OCI-LY1 (cell line): ENCODE measurements around the gene LPIN1.
A peak's percentile ranks its signal among the peaks of the same experiment; 100 is the strongest.

ENCODE experiments used
- H2AFZ ChIP-seq: fragments of 200-600 bp; sonication (generic), shearing (Covaris generic); 2 replicates; pipeline ENCODE4 v1.6.0; 2014; ENCODE audit warnings: antibody characterized with exemption, mild to moderate bottlenecking, low read length
- H3F3A ChIP-seq: fragments of 200-600 bp; sonication (generic), shearing (Covaris generic); 2 replicates; pipeline ENCODE4 v1.6.0; 2014; ENCODE audit warnings: mild to moderate bottlenecking, antibody characterized with exemption, low read length, moderate library complexity; ENCODE audit not compliant: insufficient read depth
- H3K27ac ChIP-seq: fragments of 200-600 bp; sonication (generic); 2 replicates; pipeline ENCODE4 v1.5.1; 2014; ENCODE audit warnings: low read length, mixed run types, mild to moderate bottlenecking, low read depth; ENCODE audit not compliant: poor library complexity, severe bottlenecking
- H3K27me3 ChIP-seq: fragments of 200-600 bp; sonication (generic); 2 replicates; pipeline ENCODE4 v1.6.0; 2014; ENCODE audit warnings: antibody characterized with exemption, mild to moderate bottlenecking, low read length, moderate library complexity; ENCODE audit not compliant: insufficient read depth
- H3K36me3 ChIP-seq: fragments of 200-600 bp; sonication (generic); 2 replicates; pipeline ENCODE4 v1.6.1; 2014; ENCODE audit warnings: mild to moderate bottlenecking, antibody characterized with exemption, low read length, moderate library complexity, mixed read lengths; ENCODE audit not compliant: insufficient read depth
- H3K4me1 ChIP-seq: fragments of 200-600 bp; sonication (generic); 2 replicates; pipeline ENCODE4 v1.5.1; 2014; ENCODE audit warnings: mild to moderate bottlenecking, low read length, moderate library complexity; ENCODE audit not compliant: insufficient read depth, severe bottlenecking
- H3K4me2 ChIP-seq: fragments of 200-600 bp; sonication (generic), shearing (Covaris generic); 2 replicates; pipeline ENCODE4 v1.6.1; 2014; ENCODE audit warnings: low read length
- H3K4me3 ChIP-seq: fragments of 200-600 bp; sonication (generic); 2 replicates; pipeline ENCODE4 v1.5.1; 2014; ENCODE audit warnings: low read length, low read depth, mild to moderate bottlenecking, mixed read lengths; ENCODE audit not compliant: poor library complexity, severe bottlenecking
- H3K79me2 ChIP-seq: fragments of 200-600 bp; shearing (Covaris generic); 2 replicates; pipeline ENCODE4 v1.6.1; 2016; ENCODE audit warnings: mixed run types, low read length, mixed read lengths; ENCODE audit not compliant: insufficient read depth
- H3K9ac ChIP-seq: fragments of 200-600 bp; sonication (generic), shearing (Covaris generic); 2 replicates; pipeline ENCODE4 v1.6.1; 2014; ENCODE audit warnings: mild to moderate bottlenecking, low read length, mixed read lengths
- H3K9me2 ChIP-seq: fragments of 200-600 bp; sonication (generic), shearing (Covaris generic); 2 replicates; pipeline ENCODE4 v1.6.1; 2014; ENCODE audit warnings: low read depth, mild to moderate bottlenecking, low read length, mixed read lengths
- H3K9me3 ChIP-seq: fragments of 200-600 bp; shearing (Covaris generic); 2 replicates; pipeline ENCODE4 v1.6.1; 2014; ENCODE audit warnings: low read length, mixed read lengths
- H4K20me1 ChIP-seq: fragments of 200-600 bp; sonication (generic), shearing (Covaris generic); 2 replicates; pipeline ENCODE4 v1.6.0; 2016; ENCODE audit warnings: mild to moderate bottlenecking, low read length; ENCODE audit not compliant: insufficient read depth
- CTCF ChIP-seq: fragments of 200-600 bp; sonication (generic), shearing (Covaris generic); IDR thresholded peaks from 2 replicates; pipeline ENCODE4 v1.5.1; 2017; ENCODE audit warnings: mild to moderate bottlenecking, antibody characterized with exemption, low read length, moderate library complexity, mixed read lengths
- EZH2 ChIP-seq: fragments of 200-600 bp; sonication (generic), shearing (Covaris generic); IDR thresholded peaks from 2 replicates; pipeline ENCODE4 v1.8.0; 2017; ENCODE audit warnings: borderline replicate concordance, mixed run types, mild to moderate bottlenecking, antibody characterized with exemption, low read length, moderate library complexity, mixed read lengths

The LPIN1 gene

DNA sequence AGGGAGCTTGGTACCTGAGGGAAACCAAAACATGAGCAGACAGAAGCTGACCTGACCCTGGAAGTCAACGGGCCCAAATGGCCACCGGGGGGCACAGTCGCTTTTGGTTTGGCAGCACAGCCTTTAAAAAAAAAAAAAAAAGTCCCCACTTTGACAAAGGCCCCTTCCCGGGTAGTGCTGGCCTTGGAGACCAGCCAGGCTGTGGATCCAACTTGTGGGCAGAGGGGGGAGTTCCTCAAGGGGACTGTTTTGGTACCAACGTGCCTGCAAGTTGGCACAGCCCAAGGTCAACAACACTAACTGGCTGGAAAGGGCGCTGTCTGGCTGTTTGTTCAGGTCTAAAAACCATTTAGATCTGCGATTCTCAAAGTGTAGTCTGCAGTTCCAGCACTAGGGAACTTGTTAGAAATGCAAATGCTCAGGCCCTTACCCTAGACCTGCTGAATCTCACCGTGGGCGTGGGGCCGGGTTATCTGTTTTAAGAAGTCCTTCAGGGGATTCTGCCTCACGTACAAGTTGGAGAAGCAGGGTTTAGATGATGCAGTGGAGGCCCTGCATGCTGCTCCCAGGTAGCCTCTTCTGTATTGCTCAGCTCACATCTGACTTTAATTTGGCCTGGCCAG lies 83.0 kb downstream of the LPIN1 start:
- Histone ChIP-seq H3K9me3 (no peaks in the 10 kb centered on the region), H3K36me3 (peaks cover 24% of the 10 kb centered on the region; the same call in 1 of the 2 replicates), H3K9me2 (no peaks in the 10 kb centered on the region), H3K4me3 (peak overlapping the region; percentile 58), H3K4me2 (peak overlapping the region; percentile 95), H4K20me1 (no peaks in the 10 kb centered on the region), H3K79me2 (peaks cover 7% of the 10 kb centered on the region), H3K9ac (peak overlapping the region; percentile 96), H3K27me3 (no peaks in the 10 kb centered on the region), H2AFZ (no peak overlapping the region), H3K4me1 (peaks cover 80% of the 10 kb centered on the region), H3K27ac (peak overlapping the region; percentile 99), H3F3A (no peaks in the 10 kb centered on the region)
- TF ChIP-seq EZH2: no peak
- TF ChIP-seq CTCF: peak; percentile 87

GRCh38 chr2:11829947-11830707 lies 83.7 kb downstream of the LPIN1 start:
- TF ChIP-seq EZH2 (no peak), CTCF (no peak)
- Histone ChIP-seq H4K20me1 (no peaks in the 10 kb centered on the region), H3K27ac (peak overlapping the region; percentile 99), H3K9me2 (no peaks in the 10 kb centered on the region), H3K9ac (peak overlapping the region; percentile 96), H3F3A (no peaks in the 10 kb centered on the region), H3K4me2 (peak overlapping the region; percentile 95), H2AFZ (no peak overlapping the region), H3K36me3 (peaks cover 31% of the 10 kb centered on the region), H3K79me2 (peaks cover 13% of the 10 kb centered on the region), H3K27me3 (no peaks in the 10 kb centered on the region), H3K4me3 (peak overlapping the region; percentile 58), H3K4me1 (peaks cover 87% of the 10 kb centered on the region), H3K9me3 (no peaks in the 10 kb centered on the region)

GRCh38 chr2:11830708-11831301 lies 84.4 kb downstream of the LPIN1 start:
- Histone ChIP-seq H4K20me1 (no peaks in the 10 kb centered on the region), H3K9me2 (no peaks in the 10 kb centered on the region), H3K36me3 (peaks cover 36% of the 10 kb centered on the region), H3K27ac (peak overlapping the region; percentile 99), H3K9ac (peak overlapping the region; percentile 96), H3K4me1 (peaks cover 94% of the 10 kb centered on the region), H2AFZ (no peak overlapping the region), H3K4me2 (peak overlapping the region; percentile 95), H3K9me3 (no peaks in the 10 kb centered on the region), H3F3A (no peaks in the 10 kb centered on the region), H3K4me3 (peak overlapping the region; percentile 58), H3K79me2 (peaks cover 20% of the 10 kb centered on the region), H3K27me3 (no peaks in the 10 kb centered on the region)
- TF ChIP-seq CTCF: no peak
- no peak for TF ChIP-seq EZH2
